ENCODE results near the gene TMIGD2. TPM values are rescaled to one million over a fixed set of nuclear protein-coding genes. Genes with fewer than 3 reads are reported as not detected.
"Not testable (repeated sequence)": the region's sequence is repeated elsewhere in the genome, so short reads cannot be mapped to it uniquely, and the experiment has no call there.

TMIGD2 gene
- total RNA-seq, 1 experiment from 2014 or later, result not detected

GRCh38 chr19:4334929-4335570, 32.9 kb upstream of the TMIGD2 start:
- H3K9me3 ChIP-seq (ENCODE audit: low read depth, low read length, poor library complexity, severe bottlenecking), result no peaks in the 10 kb centered on the region
- POLR2A ChIA-PET (ENCODE audit: low non-redundant PET), result no interaction called here
- TF ChIP-seq EZH2 (IDR thresholded peaks at IDR 0.05; ENCODE audit: borderline replicate concordance, low read depth, low read length, poor library complexity, severe bottlenecking) (no peak), CTCF (conservative IDR thresholded peaks at IDR 0.05; ENCODE audit: low read depth, low read length) (no peak)
- DNase-seq (ENCODE audit: low spot score), result no peak
- no TSS peak for BruUV-seq (replicated peaks)
- H3K4me1 ChIP-seq (ENCODE audit: insufficient read depth, low read length, poor library complexity, severe bottlenecking), result peaks cover 8% of the 10 kb centered on the region
- no peaks in the 10 kb centered on the region for H3K27me3 ChIP-seq (replicated peaks; ENCODE audit: insufficient read depth, low read depth, low read length, poor library complexity)
- H3K4me3 ChIP-seq (ENCODE audit: low read depth, low read length, poor library complexity, severe bottlenecking), result no peak overlapping the region
- no peak overlapping the region for H3K27ac ChIP-seq (ENCODE audit: low read depth, low read length, poor library complexity, severe bottlenecking)
- CTCF ChIA-PET, result no interaction called here
- intact Hi-C loops (cut with micrococcal nuclease; ENCODE audit: unreplicated experiment), result no loop called here
- H3K36me3 ChIP-seq (ENCODE audit: insufficient read depth, low read length, poor library complexity, severe bottlenecking), result no peaks in the 10 kb centered on the region

GRCh38 chr19:4329858-4330257, 27.7 kb upstream of the TMIGD2 start:
- CTCF ChIA-PET, result no interaction called here
- POLR2A ChIA-PET (ENCODE audit: low non-redundant PET), result no interaction called here
- H3K27me3 ChIP-seq (replicated peaks; ENCODE audit: insufficient read depth, low read depth, low read length, poor library complexity), result no peaks in the 10 kb centered on the region

GRCh38 chr19:4328991-4329681, 26.9 kb upstream of the TMIGD2 start:
- H3K36me3 ChIP-seq (ENCODE audit: insufficient read depth, low read length, poor library complexity, severe bottlenecking); intact Hi-C loops (cut with micrococcal nuclease; ENCODE audit: unreplicated experiment); H3K9me3 ChIP-seq (ENCODE audit: low read depth, low read length, poor library complexity, severe bottlenecking); H3K27me3 ChIP-seq (replicated peaks; ENCODE audit: insufficient read depth, low read depth, low read length, poor library complexity); POLR2A ChIA-PET (ENCODE audit: low non-redundant PET): not testable (repeated sequence)
- Histone ChIP-seq H3K4me3 (ENCODE audit: low read depth, low read length, poor library complexity, severe bottlenecking) (peak overlapping the region; percentile 58), H3K27ac (ENCODE audit: low read depth, low read length, poor library complexity, severe bottlenecking) (peak overlapping the region; percentile 54), H3K4me1 (ENCODE audit: insufficient read depth, low read length, poor library complexity, severe bottlenecking) (peaks cover 11% of the 10 kb centered on the region)
- DNase-seq (ENCODE audit: low spot score), result peak; percentile 37
- TSS peak; percentile 51 for BruUV-seq (replicated peaks)
- CTCF ChIA-PET, result interaction anchor here (1.2 kb wide), 1 partner anchor 82 kb away, joined by 3 read pairs; the partner anchor contains the start of gene YJU2

More at GRCh38 chr19:4329858-4330257, 27.7 kb upstream of the TMIGD2 start:
- DNase-seq (ENCODE audit: low spot score), result no peak
- BruUV-seq (replicated peaks), result no TSS peak
- intact Hi-C loops (cut with micrococcal nuclease; ENCODE audit: unreplicated experiment), result no loop called here
- TF ChIP-seq EZH2 (IDR thresholded peaks at IDR 0.05; ENCODE audit: borderline replicate concordance, low read depth, low read length, poor library complexity, severe bottlenecking) (no peak), CTCF (conservative IDR thresholded peaks at IDR 0.05; ENCODE audit: low read depth, low read length) (no peak)
- Histone ChIP-seq H3K4me3 (ENCODE audit: low read depth, low read length, poor library complexity, severe bottlenecking) (no peak overlapping the region), H3K36me3 (ENCODE audit: insufficient read depth, low read length, poor library complexity, severe bottlenecking) (no peaks in the 10 kb centered on the region), H3K9me3 (ENCODE audit: low read depth, low read length, poor library complexity, severe bottlenecking) (no peaks in the 10 kb centered on the region), H3K4me1 (ENCODE audit: insufficient read depth, low read length, poor library complexity, severe bottlenecking) (peaks cover 11% of the 10 kb centered on the region), H3K27ac (ENCODE audit: low read depth, low read length, poor library complexity, severe bottlenecking) (no peak overlapping the region)
